Endothelial cell (in vitro differentiated cells): ENCODE data around the gene PIGH. TPM values are rescaled to one million over a fixed set of nuclear protein-coding genes. Genes with fewer than 3 reads are reported as not detected.

Source experiments
- DNase-seq: peaks from one replicate; pipeline ENCODE4 v3.0.0; 2021; ENCODE audit warnings: low spot score
- H3K27ac Mint-ChIP-seq: one replicate; pipeline ENCODE4 v1.8.0; 2021; ENCODE audit warnings: mixed read lengths, inconsistent platforms; ENCODE audit not compliant: unreplicated experiment
- H3K27me3 Mint-ChIP-seq: one replicate; pipeline ENCODE4 v1.8.0; 2021; ENCODE audit warnings: mild to moderate bottlenecking, moderate library complexity, mixed read lengths, inconsistent platforms; ENCODE audit not compliant: unreplicated experiment
- H3K36me3 Mint-ChIP-seq: one replicate; pipeline ENCODE4 v1.8.0; 2021; ENCODE audit warnings: mild to moderate bottlenecking, low read depth, mixed read lengths, inconsistent platforms; ENCODE audit not compliant: unreplicated experiment
- H3K4me1 Mint-ChIP-seq: one replicate; pipeline ENCODE4 v1.8.0; 2021; ENCODE audit warnings: mild to moderate bottlenecking, mixed read lengths, inconsistent platforms; ENCODE audit not compliant: unreplicated experiment
- H3K4me3 Mint-ChIP-seq: one replicate; pipeline ENCODE4 v1.8.0; 2021; ENCODE audit warnings: mild to moderate bottlenecking, mixed read lengths, inconsistent platforms; ENCODE audit not compliant: unreplicated experiment
- H3K9me3 Mint-ChIP-seq: one replicate; pipeline ENCODE4 v1.8.0; 2021; ENCODE audit warnings: mixed read lengths, inconsistent platforms; ENCODE audit not compliant: unreplicated experiment
- CTCF ChIP-seq: fragments of 200-600 bp; sonication (generic); IDR thresholded peaks from one replicate; pipeline ENCODE4 v1.5.0; 2021; ENCODE audit warnings: antibody characterized with exemption; ENCODE audit not compliant: unreplicated experiment
- long read RNA-seq: library from polyadenylated mRNA; unstranded; transcript quantifications from one replicate; pipeline ENCODE4 v2.0.0, GENCODE V29; 2020; ENCODE audit not compliant: unreplicated experiment
- total RNA-seq: library from RNA; stranded (reverse); fragmentation: NEBNext Ultra II Directional; extraction: Animal tissue kit (Norgen Biotek cat#: 25700); gene quantifications from one replicate; pipeline ENCODE4 v1.2.1, GENCODE V29; 2021; ENCODE audit not compliant: unreplicated experiment

PIGH gene
- 7.8 TPM for total RNA-seq
- long read RNA-seq, partial matches to known transcripts: 0 of 5 reads
- long read RNA-seq, other reads (novel, unspliced or antisense): 0 of 5 reads

GRCh38 chr14:67599698-67600561, at the start of gene PIGH:
PIGH (minus strand) TSS chr14:67600268; CDS start chr14:67600203, 65 bp downstream.
- TF ChIP-seq CTCF: peak; percentile 65
- H3K27ac Mint-ChIP-seq: peak within 1 kb of the TSS; percentile 72
- peaks cover 1% of the 10 kb centered on the region for H3K27me3 Mint-ChIP-seq
- peaks cover 6% of the 10 kb centered on the region for H3K4me1 Mint-ChIP-seq
- peak; percentile 92 for DNase-seq
- H3K4me3 Mint-ChIP-seq: peak within 1 kb of the TSS; percentile 98
- H3K9me3 Mint-ChIP-seq: no peaks in the 10 kb centered on the region
- H3K36me3 Mint-ChIP-seq: peaks cover 6% of the 10 kb centered on the region

GRCh38 chr14:67646131-67646530, 46.1 kb upstream of the PIGH start:
- peaks cover under 1% of the 10 kb centered on the region for H3K27me3 Mint-ChIP-seq
- no peak for DNase-seq
- H3K36me3 Mint-ChIP-seq: peaks cover 31% of the 10 kb centered on the region
- H3K4me1 Mint-ChIP-seq: no peaks in the 10 kb centered on the region
- no peaks in the 10 kb centered on the region for H3K9me3 Mint-ChIP-seq
- H3K27ac Mint-ChIP-seq: no peak overlapping the region
- no peak for TF ChIP-seq CTCF
- no peak overlapping the region for H3K4me3 Mint-ChIP-seq

- H3K27ac Mint-ChIP-seq: no peak overlapping the region
- H3K4me3 Mint-ChIP-seq: peak overlapping the region; percentile 12
- peaks cover 27% of the 10 kb centered on the region for H3K36me3 Mint-ChIP-seq
- TF ChIP-seq CTCF: no peak
- no peaks in the 10 kb centered on the region for H3K27me3 Mint-ChIP-seq
- H3K4me1 Mint-ChIP-seq: no peaks in the 10 kb centered on the region
- DNase-seq: no peak
- no peaks in the 10 kb centered on the region for H3K9me3 Mint-ChIP-seq
These were observed 45.3 kb upstream of the PIGH start for GRCh38 chr14:67645414-67645813.

GRCh38 chr14:67644428-67644827, 44.4 kb upstream of the PIGH start:
- Mint-ChIP-seq H3K36me3 (peaks cover 22% of the 10 kb centered on the region), H3K27ac (no peak overlapping the region), H3K4me1 (no peaks in the 10 kb centered on the region), H3K9me3 (no peaks in the 10 kb centered on the region), H3K4me3 (no peak overlapping the region), H3K27me3 (no peaks in the 10 kb centered on the region)
- no peak for DNase-seq
- no peak for TF ChIP-seq CTCF

- no peak overlapping the region for H3K27ac Mint-ChIP-seq
- DNase-seq: no peak
- no peaks in the 10 kb centered on the region for H3K9me3 Mint-ChIP-seq
- no peaks in the 10 kb centered on the region for H3K4me1 Mint-ChIP-seq
- peak overlapping the region; percentile 16 for H3K4me3 Mint-ChIP-seq
- TF ChIP-seq CTCF: no peak
- peaks cover 22% of the 10 kb centered on the region for H3K36me3 Mint-ChIP-seq
- H3K27me3 Mint-ChIP-seq: no peaks in the 10 kb centered on the region
These were observed 43.6 kb upstream of the PIGH start for GRCh38 chr14:67643713-67644112.
